ENCODE results near the gene MRPS18B.
A peak's percentile ranks its signal among the peaks of the same experiment; 100 is the strongest.
"Not testable (repeated sequence)": the region's sequence is repeated elsewhere in the genome, so short reads cannot be mapped to it uniquely, and the experiment has no call there.

MRPS18B gene

GRCh38 chr6:30592287-30592686, 25.4 kb upstream of the MRPS18B start:
- Histone ChIP-seq H3K36me3 (ENCODE audit: insufficient read depth, low read length) (peaks cover 79% of the 10 kb centered on the region), H3K4me2 (ENCODE audit: insufficient read depth, low read length) (no peak overlapping the region)

GRCh38 chr6:30597315-30598144, 20.1 kb upstream of the MRPS18B start:
- not testable (repeated sequence) for H3K4me3 ChIP-seq (ENCODE audit: low read depth in 1 of 2, low read length in 2 of 2); H3K4me1 ChIP-seq (ENCODE audit: insufficient read depth, low read length); H3K9me3 ChIP-seq (ENCODE audit: insufficient read depth, low read length, severe bottlenecking); H3K27ac ChIP-seq (ENCODE audit: low read length); H3K4me2 ChIP-seq (ENCODE audit: insufficient read depth, low read length); H3K27me3 ChIP-seq (ENCODE audit: insufficient read depth, low read length, poor library complexity); H3K79me2 ChIP-seq (ENCODE audit: insufficient read depth, low read length); H2AFZ ChIP-seq (ENCODE audit: low read depth, low read length); H3K9ac ChIP-seq (ENCODE audit: low read depth, low read length)
- peak; percentile 83 for DNase-seq
- H3K36me3 ChIP-seq (ENCODE audit: insufficient read depth, low read length) = peaks cover 52% of the 10 kb centered on the region
- H4K20me1 ChIP-seq (ENCODE audit: insufficient read depth, low read length) = peaks cover 29% of the 10 kb centered on the region
- peak; percentile 82 for ATAC-seq (ENCODE audit: insufficient read depth, low read depth)
- peak; percentile 89 for TF ChIP-seq CTCF (IDR thresholded peaks at IDR 0.05; ENCODE audit: borderline replicate concordance, extremely low read depth, low read length, poor library complexity, severe bottlenecking)

More at GRCh38 chr6:30592287-30592686, 25.4 kb upstream of the MRPS18B start:
- Histone ChIP-seq H3K79me2 (ENCODE audit: insufficient read depth, low read length) (peaks cover 29% of the 10 kb centered on the region), H3K27ac (ENCODE audit: low read length) (no peak overlapping the region), H3K27me3 (ENCODE audit: insufficient read depth, low read length, poor library complexity) (no peaks in the 10 kb centered on the region), H3K9me3 (ENCODE audit: insufficient read depth, low read length, severe bottlenecking) (no peaks in the 10 kb centered on the region), H3K4me1 (ENCODE audit: insufficient read depth, low read length) (no peaks in the 10 kb centered on the region), H3K4me3 (ENCODE audit: low read depth in 1 of 2, low read length in 2 of 2) (no peak overlapping the region), H4K20me1 (ENCODE audit: insufficient read depth, low read length) (peaks cover 20% of the 10 kb centered on the region), H3K9ac (ENCODE audit: low read depth, low read length) (no peak overlapping the region), H2AFZ (ENCODE audit: low read depth, low read length) (no peak overlapping the region)
- no peak for TF ChIP-seq CTCF (IDR thresholded peaks at IDR 0.05; ENCODE audit: borderline replicate concordance, extremely low read depth, low read length, poor library complexity, severe bottlenecking)
- no peak for TF ChIP-seq EZH2 (IDR thresholded peaks at IDR 0.05; ENCODE audit: borderline replicate concordance, low read depth, low read length, severe bottlenecking)
- DNase-seq = no peak
- no peak for ATAC-seq (ENCODE audit: insufficient read depth, low read depth)

GRCh38 chr6:30598912-30599624, 18.6 kb upstream of the MRPS18B start:
- Histone ChIP-seq H2AFZ (ENCODE audit: low read depth, low read length) (no peak overlapping the region), H3K36me3 (ENCODE audit: insufficient read depth, low read length) (peaks cover 55% of the 10 kb centered on the region), H3K9ac (ENCODE audit: low read depth, low read length) (no peak overlapping the region), H3K9me3 (ENCODE audit: insufficient read depth, low read length, severe bottlenecking) (no peaks in the 10 kb centered on the region), H3K4me2 (ENCODE audit: insufficient read depth, low read length) (no peak overlapping the region), H3K79me2 (ENCODE audit: insufficient read depth, low read length) (no peaks in the 10 kb centered on the region), H3K27ac (ENCODE audit: low read length) (no peak overlapping the region), H4K20me1 (ENCODE audit: insufficient read depth, low read length) (peaks cover 38% of the 10 kb centered on the region), H3K27me3 (ENCODE audit: insufficient read depth, low read length, poor library complexity) (no peaks in the 10 kb centered on the region), H3K4me1 (ENCODE audit: insufficient read depth, low read length) (no peaks in the 10 kb centered on the region), H3K4me3 (ENCODE audit: low read depth in 1 of 2, low read length in 2 of 2) (no peak overlapping the region)
- TF ChIP-seq CTCF (IDR thresholded peaks at IDR 0.05; ENCODE audit: borderline replicate concordance, extremely low read depth, low read length, poor library complexity, severe bottlenecking) (no peak), EZH2 (IDR thresholded peaks at IDR 0.05; ENCODE audit: borderline replicate concordance, low read depth, low read length, severe bottlenecking) (no peak)
- no peak for DNase-seq
- no peak for ATAC-seq (ENCODE audit: insufficient read depth, low read depth)

Measured in DND-41 (cell line).